Measurements from ENCODE around the gene NPAS3. TPM values are rescaled to one million over a fixed set of nuclear protein-coding genes. Genes with fewer than 3 reads are reported as not detected.

The NPAS3 gene
- total and polyA plus RNA-seq, 2 of the 13 experiments (the other 11 are each of a cell fraction or from before 2014, with no cell fraction given), result not detected

- intact Hi-C loops (cut with micrococcal nuclease; ENCODE audit: unreplicated experiment) (no loop called here), in situ Hi-C loops (cut with HindIII; ENCODE audit: extremely low pct_ligation_motif_present, low pct_unique_long_range_greater_than_20kb) (no loop called here)
Measured at GRCh38 chr14:33715227-33715528, 776.5 kb downstream of the NPAS3 start.

GRCh38 chr14:33716921-33717320 is 778.2 kb downstream of the NPAS3 start:
- Histone ChIP-seq H3K9me3 (ENCODE audit: low read length) (no peaks in the 10 kb centered on the region), H3K79me2 (ENCODE audit: insufficient read depth, low read length) (no peaks in the 10 kb centered on the region), H3K9ac (ENCODE audit: insufficient read depth, low read depth, low read length) (no peak overlapping the region), H3K4me3 (replicated peaks in 1 of 3; ENCODE audit: insufficient read depth in 1 of 3, low read depth in 2 of 3, low read length in 3 of 3) (no peak overlapping the region), H3K4me1 (ENCODE audit: insufficient read depth, low read length) (no peaks in the 10 kb centered on the region), H4K20me1 (ENCODE audit: insufficient read depth, low read length) (no peaks in the 10 kb centered on the region), H3K36me3 (replicated peaks in 1 of 2; ENCODE audit: control insufficient read depth in 1 of 2, insufficient read depth in 2 of 2, low read length in 2 of 2) (no peaks in the 10 kb centered on the region), H2AFZ (ENCODE audit: low read length) (no peak overlapping the region), H3K27me3 (ENCODE audit: control insufficient read depth in 1 of 2, insufficient read depth in 2 of 2, low read length in 2 of 2) (0 out of 5 replicates have a peak, but pooled peaks cover 0 to 2% of the 10 kb centered on the region in 2 experiments), H3K27ac (ENCODE audit: extremely low read length, insufficient read depth, low read length) (no peak overlapping the region), H3K4me2 (ENCODE audit: low read depth, low read length) (no peak overlapping the region)
- no TSS peak for BruUV-seq (replicated peaks)
- ATAC-seq (no peak), FAIRE-seq (no peak), DNase-seq (ENCODE audit: low spot score) (no peak)
- POLR2A ChIA-PET, result no interaction called here
- in situ Hi-C loops (cut with HindIII; ENCODE audit: extremely low pct_ligation_motif_present, low pct_unique_long_range_greater_than_20kb), result no loop called here
- intact Hi-C loops (cut with micrococcal nuclease; ENCODE audit: unreplicated experiment), result no loop called here
- 2% methylated on average over 2 of the region's 2 CpGs for WGBS (ENCODE audit: low lambda C conversion rate)
- CTCF ChIA-PET (ENCODE audit: low intra/inter-chr PET ratio, low total read pairs), result no interaction called here
- TF ChIP-seq FOXP1 (IDR thresholded peaks at IDR 0.05) (no peak), FOXP1 (CRISPR knock-in tag; IDR thresholded peaks at IDR 0.05) (no peak), SOX13 (IDR thresholded peaks at IDR 0.05) (no peak), SOX13 (CRISPR knock-in tag; conservative IDR thresholded peaks at IDR 0.05 in 1 of 2, IDR thresholded peaks at IDR 0.05 in 1 of 2) (no peak), MAFK (conservative IDR thresholded peaks at IDR 0.05 in 1 of 2, IDR thresholded peaks at IDR 0.05 in 1 of 2; ENCODE audit: low read length in 2 of 2) (no peak), KDM5A (IDR thresholded peaks at IDR 0.05; ENCODE audit: borderline replicate concordance, low read length) (no peak), CCDC6 (CRISPR knock-in tag; IDR thresholded peaks at IDR 0.05) (no peak), WIZ (CRISPR knock-in tag; IDR thresholded peaks at IDR 0.05) (no peak), ZXDC (CRISPR knock-in tag; IDR thresholded peaks at IDR 0.05) (no peak), JARID2 (CRISPR knock-in tag; IDR thresholded peaks at IDR 0.05; ENCODE audit: insufficient replicate concordance) (no peak), KDM3A (CRISPR knock-in tag; IDR thresholded peaks at IDR 0.05; ENCODE audit: low read depth) (no peak), SMARCC2 (IDR thresholded peaks at IDR 0.05) (no peak), TRIM24 (CRISPR knock-in tag; IDR thresholded peaks at IDR 0.05) (no peak), ZNF691 (CRISPR knock-in tag; IDR thresholded peaks at IDR 0.05; ENCODE audit: borderline replicate concordance, low read depth) (no peak), KLF15 (CRISPR knock-in tag; IDR thresholded peaks at IDR 0.05; ENCODE audit: borderline replicate concordance) (no peak), ZBTB7A (CRISPR knock-in tag; IDR thresholded peaks at IDR 0.05) (no peak), MED8 (CRISPR knock-in tag; IDR thresholded peaks at IDR 0.05; ENCODE audit: insufficient replicate concordance) (no peak)

More at GRCh38 chr14:33715227-33715528, 776.5 kb downstream of the NPAS3 start:
- ATAC-seq, result no peak
- Histone ChIP-seq H3K9ac (ENCODE audit: insufficient read depth, low read depth, low read length) (no peak overlapping the region), H3K27ac (ENCODE audit: extremely low read length, insufficient read depth, low read length) (no peak overlapping the region), H3K9me3 (ENCODE audit: low read length) (no peaks in the 10 kb centered on the region), H3K4me2 (ENCODE audit: low read depth, low read length) (no peak overlapping the region), H3K4me3 (replicated peaks in 1 of 3; ENCODE audit: insufficient read depth in 1 of 3, low read depth in 2 of 3, low read length in 3 of 3) (no peak overlapping the region), H3K4me1 (ENCODE audit: insufficient read depth, low read length) (no peaks in the 10 kb centered on the region), H3K79me2 (ENCODE audit: insufficient read depth, low read length) (no peaks in the 10 kb centered on the region), H4K20me1 (ENCODE audit: insufficient read depth, low read length) (no peaks in the 10 kb centered on the region), H3K36me3 (replicated peaks in 1 of 2; ENCODE audit: control insufficient read depth in 1 of 2, insufficient read depth in 2 of 2, low read length in 2 of 2) (no peaks in the 10 kb centered on the region), H2AFZ (ENCODE audit: low read length) (no peak overlapping the region), H3K27me3 (ENCODE audit: control insufficient read depth in 1 of 2, insufficient read depth in 2 of 2, low read length in 2 of 2) (peaks cover 0 to 12% of the 10 kb centered on the region in 2 experiments; a peak in 4 of 5 replicates)
- no peak for TF ChIP-seq ZMYM2 (CRISPR knock-in tag; IDR thresholded peaks at IDR 0.05)
- no peak for TF ChIP-seq KDM1A (CRISPR knock-in tag; IDR thresholded peaks at IDR 0.05)
- no peak for TF ChIP-seq REPIN1 (CRISPR knock-in tag; IDR thresholded peaks at IDR 0.05; ENCODE audit: borderline replicate concordance, low read depth)
- no peak for TF ChIP-seq U2AF1 (optimal IDR thresholded peaks at IDR 0.05; ENCODE audit: low read depth, low read length)
- no peak for DNase-seq (ENCODE audit: low spot score)
- ChIA-PET CTCF (ENCODE audit: low intra/inter-chr PET ratio, low total read pairs) (no interaction called here), POLR2A (no interaction called here)
- no peak for FAIRE-seq
- 0% methylated on average over 1 of the region's 1 CpG for WGBS (ENCODE audit: low lambda C conversion rate)
- BruUV-seq (replicated peaks), result no TSS peak

Measured in HepG2 (cell line).